ENCODE results near the gene KLHL10. TPM values are rescaled to one million over a fixed set of nuclear protein-coding genes. Genes with fewer than 3 reads are reported as not detected.

The KLHL10 gene
- total RNA-seq, 3 donors from 2014 or later (not counting 1 experiment from before 2014, with no cell fraction given) = not detected

- no peaks in the 10 kb centered on the region for H3K9me3 ChIP-seq (ENCODE audit: control insufficient read depth, insufficient read depth, low read length)
- no peak for DNase-seq
- peaks cover 0 to 2% of the 10 kb centered on the region in 2 donors for H3K27me3 Mint-ChIP-seq (ENCODE audit: low read depth in 2 of 2)
- H3K36me3 ChIP-seq (ENCODE audit: control insufficient read depth, insufficient read depth, low read length) = no peaks in the 10 kb centered on the region
- peaks cover 0 to 7% of the 10 kb centered on the region in 2 donors for H3K4me1 Mint-ChIP-seq
- H3K4me3 Mint-ChIP-seq = no peak overlapping the region
- H3K4me1 ChIP-seq (ENCODE audit: control insufficient read depth, insufficient read depth, low read length) = peaks cover 8% of the 10 kb centered on the region
- whole genome bisulfite sequencing (ENCODE audit: insufficient coverage) = 67% methylated on average over 24 of the region's 24 CpGs
- no peak for ATAC-seq
- no peaks in the 10 kb centered on the region for H3K9me3 Mint-ChIP-seq
- H3K27ac ChIP-seq (ENCODE audit: low read length) = no peak overlapping the region
- TF ChIP-seq CTCF (IDR thresholded peaks at IDR 0.05) = no peak
- H3K4me3 ChIP-seq (ENCODE audit: low read length) = no peak overlapping the region
- no peaks in the 10 kb centered on the region for H3K27me3 ChIP-seq (ENCODE audit: control insufficient read depth, insufficient read depth, low read length)
- no peaks in the 10 kb centered on the region for H3K36me3 Mint-ChIP-seq
- intact Hi-C loops (cut with micrococcal nuclease) = no loop called here
- H3K27ac Mint-ChIP-seq = no peak overlapping the region
Observed at GRCh38 chr17:41803049-41804020, 34.3 kb upstream of the KLHL10 start.

GRCh38 chr17:41806685-41807445 lies 30.8 kb upstream of the KLHL10 start:
- no peaks in the 10 kb centered on the region for H3K27me3 ChIP-seq (ENCODE audit: control insufficient read depth, insufficient read depth, low read length)
- no peak overlapping the region for H3K27ac ChIP-seq (ENCODE audit: low read length)
- no peak for DNase-seq
- no peaks in the 10 kb centered on the region for H3K36me3 ChIP-seq (ENCODE audit: control insufficient read depth, insufficient read depth, low read length)
- WGBS (ENCODE audit: insufficient coverage) = 90% methylated on average over 8 of the region's 8 CpGs
- no peak overlapping the region for H3K4me3 ChIP-seq (ENCODE audit: low read length)
- Mint-ChIP-seq H3K27me3 (ENCODE audit: low read depth in 2 of 2) (no peaks in the 10 kb centered on the region), H3K4me3 (no peak overlapping the region), H3K4me1 (peaks cover 13 to 18% of the 10 kb centered on the region in 2 donors), H3K9me3 (no peaks in the 10 kb centered on the region), H3K36me3 (no peaks in the 10 kb centered on the region), H3K27ac (no peak overlapping the region)
- TF ChIP-seq CTCF (IDR thresholded peaks at IDR 0.05) = no peak
- ATAC-seq = no peak
- no peaks in the 10 kb centered on the region for H3K9me3 ChIP-seq (ENCODE audit: control insufficient read depth, insufficient read depth, low read length)
- intact Hi-C loops (cut with micrococcal nuclease) = no loop called here
- H3K4me1 ChIP-seq (ENCODE audit: control insufficient read depth, insufficient read depth, low read length) = peaks cover 23% of the 10 kb centered on the region

- H3K9me3 Mint-ChIP-seq = no peaks in the 10 kb centered on the region
- TF ChIP-seq CTCF (IDR thresholded peaks at IDR 0.05) = no peak
- no peak overlapping the region for H3K27ac ChIP-seq (ENCODE audit: low read length)
- H3K27me3 Mint-ChIP-seq (ENCODE audit: low read depth in 2 of 2) = no peaks in the 10 kb centered on the region
- intact Hi-C loops (cut with micrococcal nuclease) = no loop called here
- 34% methylated on average over 58 of the region's 58 CpGs for WGBS (ENCODE audit: insufficient coverage)
- no peaks in the 10 kb centered on the region for H3K9me3 ChIP-seq (ENCODE audit: control insufficient read depth, insufficient read depth, low read length)
- peak overlapping the region in 1 of 2 donors; percentile 79 for H3K27ac Mint-ChIP-seq
- H3K4me3 ChIP-seq (ENCODE audit: low read length) = peak overlapping the region; percentile 83
- ATAC-seq (peak in 2 of 3 donors; percentile 12 to 33), DNase-seq (no peak)
- no peaks in the 10 kb centered on the region for H3K27me3 ChIP-seq (ENCODE audit: control insufficient read depth, insufficient read depth, low read length)
- H3K4me3 Mint-ChIP-seq = peak overlapping the region; percentile 97
- H3K4me1 ChIP-seq (ENCODE audit: control insufficient read depth, insufficient read depth, low read length) = peaks cover 33% of the 10 kb centered on the region
- peaks cover 19 to 34% of the 10 kb centered on the region in 2 donors for H3K4me1 Mint-ChIP-seq
- H3K36me3 ChIP-seq (ENCODE audit: control insufficient read depth, insufficient read depth, low read length) = no peaks in the 10 kb centered on the region
- no peaks in the 10 kb centered on the region for H3K36me3 Mint-ChIP-seq
Observed at GRCh38 chr17:41810659-41811548, 26.7 kb upstream of the KLHL10 start.

Data from natural killer cell (primary cell).